Body of pancreas (tissue), 4 donors: ENCODE results near the gene PBX1.

Experiments
- POLR2A ChIP-seq, 3 donors: fragments of 450-650 bp; IDR thresholded peaks; one replicate each; pipeline ENCODE4 v1.6.1; 2016; ENCODE audit warnings: antibody characterized with exemption in 3 of 3, mild to moderate bottlenecking in 2 of 3
- TF ChIP-seq, protein P1 (sequence below), 7 experiments: fragments of 450-650 bp in 4 of 7; fragments of 200-600 bp in 3 of 7; sonication (generic) in 3 of 7; IDR thresholded peaks; one replicate each; pipeline ENCODE4 v1.5.1; 2016 to 2019; ENCODE audit warnings: antibody characterized with exemption in 7 of 7

DNA sequence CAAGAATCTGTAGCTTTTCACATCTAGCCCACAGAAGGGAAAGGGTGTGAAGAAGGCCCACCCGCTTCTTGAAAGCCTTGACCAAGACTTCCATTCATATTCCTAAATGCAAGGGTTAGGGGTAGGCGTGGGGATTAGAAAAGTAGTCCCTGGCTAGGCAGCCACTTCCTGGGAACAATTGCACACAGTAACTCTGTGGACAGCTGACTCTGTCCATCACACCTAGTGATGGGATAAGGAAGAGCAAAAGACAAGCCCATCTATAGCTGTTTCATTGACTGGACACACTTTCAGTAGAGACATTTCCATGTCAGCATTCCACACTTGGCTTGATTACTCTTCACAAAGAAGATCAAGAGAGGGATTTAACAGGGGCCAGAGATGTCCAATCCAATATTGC, 294.2 kb downstream of the PBX1 start:
- TF ChIP-seq, protein P1, sequence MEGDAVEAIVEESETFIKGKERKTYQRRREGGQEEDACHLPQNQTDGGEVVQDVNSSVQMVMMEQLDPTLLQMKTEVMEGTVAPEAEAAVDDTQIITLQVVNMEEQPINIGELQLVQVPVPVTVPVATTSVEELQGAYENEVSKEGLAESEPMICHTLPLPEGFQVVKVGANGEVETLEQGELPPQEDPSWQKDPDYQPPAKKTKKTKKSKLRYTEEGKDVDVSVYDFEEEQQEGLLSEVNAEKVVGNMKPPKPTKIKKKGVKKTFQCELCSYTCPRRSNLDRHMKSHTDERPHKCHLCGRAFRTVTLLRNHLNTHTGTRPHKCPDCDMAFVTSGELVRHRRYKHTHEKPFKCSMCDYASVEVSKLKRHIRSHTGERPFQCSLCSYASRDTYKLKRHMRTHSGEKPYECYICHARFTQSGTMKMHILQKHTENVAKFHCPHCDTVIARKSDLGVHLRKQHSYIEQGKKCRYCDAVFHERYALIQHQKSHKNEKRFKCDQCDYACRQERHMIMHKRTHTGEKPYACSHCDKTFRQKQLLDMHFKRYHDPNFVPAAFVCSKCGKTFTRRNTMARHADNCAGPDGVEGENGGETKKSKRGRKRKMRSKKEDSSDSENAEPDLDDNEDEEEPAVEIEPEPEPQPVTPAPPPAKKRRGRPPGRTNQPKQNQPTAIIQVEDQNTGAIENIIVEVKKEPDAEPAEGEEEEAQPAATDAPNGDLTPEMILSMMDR (IDR thresholded peaks at IDR 0.05), result no peak
- TF ChIP-seq POLR2A (IDR thresholded peaks at IDR 0.05), result no peak
